A673 (cell line): ENCODE data around the gene ATRIP. TPM values are rescaled to one million over a fixed set of nuclear protein-coding genes. Genes with fewer than 3 reads are reported as not detected.

ENCODE experiments used
- BruUV-seq: library from RNA; stranded (reverse); fragments of 400-500 nt; replicated peaks from 2 replicates; lab custom pipeline; 2021; lab: Mats Ljungman, UMichigan
- CTCF ChIA-PET: fragments of 300-600 bp; sonication (Branson Sonifier 250); formaldehyde crosslinking; loops from one replicate; lab custom pipeline; 2022; ENCODE audit warnings: antibody characterized with exemption; lab: Charles Lee
- POLR2A ChIA-PET: fragments of 300-600 bp; sonication (Branson Sonifier 250); formaldehyde crosslinking; loops from one replicate; lab custom pipeline; 2022; ENCODE audit warnings: antibody characterized with exemption; ENCODE audit not compliant: low non-redundant PET; lab: Charles Lee
- DNase-seq: peaks from one replicate; pipeline ENCODE4 v3.0.0-alpha.2; 2015; ENCODE audit warnings: low spot score
- H3K27ac ChIP-seq: fragments of 200-600 bp; sonication (generic); 2 replicates; pipeline ENCODE4 v1.5.1; 2016; ENCODE audit warnings: mixed run types, low read depth, mild to moderate bottlenecking, mixed read lengths, antibody characterized with exemption, low read length; ENCODE audit not compliant: poor library complexity, severe bottlenecking
- H3K27me3 ChIP-seq: fragments of 200-600 bp; sonication (generic); replicated peaks from 2 replicates; pipeline ENCODE4 v1.6.1; 2017; ENCODE audit warnings: mixed run types, low read depth, mild to moderate bottlenecking, mixed read lengths, antibody characterized with exemption, low read length; ENCODE audit not compliant: insufficient read depth, poor library complexity
- H3K36me3 ChIP-seq: fragments of 200-600 bp; sonication (generic); 2 replicates; pipeline ENCODE4 v1.6.1; 2016; ENCODE audit warnings: mixed run types, mild to moderate bottlenecking, mixed read lengths, antibody characterized with exemption, low read length; ENCODE audit not compliant: insufficient read depth, poor library complexity, severe bottlenecking
- H3K4me1 ChIP-seq: fragments of 200-600 bp; sonication (generic); 2 replicates; pipeline ENCODE4 v1.6.1; 2017; ENCODE audit warnings: mixed run types, mild to moderate bottlenecking, mixed read lengths, antibody characterized with exemption, low read length; ENCODE audit not compliant: insufficient read depth, poor library complexity, severe bottlenecking
- H3K4me3 ChIP-seq: fragments of 200-600 bp; sonication (generic); 2 replicates; pipeline ENCODE4 v1.5.1; 2016; ENCODE audit warnings: low read depth, mixed run types, mild to moderate bottlenecking, mixed read lengths, low read length; ENCODE audit not compliant: poor library complexity, severe bottlenecking
- H3K9me3 ChIP-seq: fragments of 200-600 bp; sonication (generic); 2 replicates; pipeline ENCODE4 v1.6.1; 2016; ENCODE audit warnings: mixed run types, low read depth, mild to moderate bottlenecking, mixed read lengths, antibody characterized with exemption, low read length; ENCODE audit not compliant: poor library complexity, severe bottlenecking
- CTCF ChIP-seq: fragments of 300-800, 200-600 bp; sonication (generic); conservative IDR thresholded peaks from 2 replicates; pipeline ENCODE4 v1.5.1; 2017; ENCODE audit warnings: low read depth, mild to moderate bottlenecking, antibody characterized with exemption, low read length, moderate library complexity, mixed read lengths
- EZH2 ChIP-seq: fragments of 200-600 bp; sonication (generic); IDR thresholded peaks from 2 replicates; pipeline ENCODE4 v1.6.1; 2017; ENCODE audit warnings: borderline replicate concordance, low read depth, mild to moderate bottlenecking, mixed read lengths, antibody characterized with exemption, low read length; ENCODE audit not compliant: poor library complexity, severe bottlenecking
- intact Hi-C: fragments of 100-400 bp; cut with micrococcal nuclease; formaldehyde crosslinking; loops from one replicate; pipeline ENCODE4 v1.10.0; 2022; ENCODE audit not compliant: unreplicated experiment
- total RNA-seq: library from RNA; stranded (reverse); gene quantifications from 2 replicates; pipeline ENCODE4 v1.2.3, GENCODE V29; 2021

The ATRIP gene
- total RNA-seq, 1 experiment from 2014 or later = 9.7 TPM

DNA sequence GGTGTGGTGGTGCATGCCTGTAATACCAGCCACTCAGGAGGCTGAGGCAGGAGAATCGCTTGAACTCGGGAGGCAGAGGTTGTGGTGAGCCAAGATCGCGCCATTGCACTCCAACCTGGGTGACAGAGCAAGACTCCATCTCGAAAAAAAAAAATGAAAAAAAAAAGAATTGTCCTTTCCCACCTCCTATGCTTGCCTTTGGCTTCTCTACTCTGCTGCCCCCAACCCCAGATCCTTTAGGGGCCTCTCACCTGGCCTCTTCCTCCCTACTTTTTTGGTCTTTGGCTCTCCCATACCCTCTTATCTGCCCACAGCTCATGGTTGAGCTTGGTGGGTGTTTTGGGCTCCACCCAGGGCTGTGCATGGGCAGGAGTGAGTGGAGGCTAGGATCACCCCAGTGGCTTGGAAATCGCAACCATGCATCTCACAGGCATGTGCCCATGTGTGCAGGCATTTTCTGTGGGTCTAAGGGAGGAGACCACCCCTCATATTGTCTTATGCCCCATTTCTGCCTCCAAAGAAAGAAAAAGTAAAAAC is 59.5 kb downstream of the ATRIP start:
- POLR2A ChIA-PET = no interaction called here
- no peaks in the 10 kb centered on the region for H3K9me3 ChIP-seq
- CTCF ChIA-PET = no interaction called here
- intact Hi-C loops = no loop called here
- no peaks in the 10 kb centered on the region for H3K36me3 ChIP-seq
- H3K27me3 ChIP-seq = no peaks in the 10 kb centered on the region
- no peak for DNase-seq
- H3K4me1 ChIP-seq = peaks cover 5% of the 10 kb centered on the region
- no peak overlapping the region for H3K4me3 ChIP-seq
- no peak overlapping the region for H3K27ac ChIP-seq
- BruUV-seq = no TSS peak
- no peak for TF ChIP-seq CTCF
- no peak for TF ChIP-seq EZH2

- ChIA-PET POLR2A (no interaction called here), CTCF (no interaction called here)
- Histone ChIP-seq H3K4me1 (peaks cover 5% of the 10 kb centered on the region), H3K4me3 (no peak overlapping the region), H3K27ac (no peak overlapping the region), H3K36me3 (no peaks in the 10 kb centered on the region), H3K9me3 (no peaks in the 10 kb centered on the region), H3K27me3 (no peaks in the 10 kb centered on the region)
- no TSS peak for BruUV-seq
- peak; percentile 46 for TF ChIP-seq CTCF
- TF ChIP-seq EZH2 = no peak
- DNase-seq = peak; percentile 21
- intact Hi-C loops = no loop called here
Measured at GRCh38 chr3:48507256-48508061, 60.9 kb downstream of the ATRIP start.

DNA sequence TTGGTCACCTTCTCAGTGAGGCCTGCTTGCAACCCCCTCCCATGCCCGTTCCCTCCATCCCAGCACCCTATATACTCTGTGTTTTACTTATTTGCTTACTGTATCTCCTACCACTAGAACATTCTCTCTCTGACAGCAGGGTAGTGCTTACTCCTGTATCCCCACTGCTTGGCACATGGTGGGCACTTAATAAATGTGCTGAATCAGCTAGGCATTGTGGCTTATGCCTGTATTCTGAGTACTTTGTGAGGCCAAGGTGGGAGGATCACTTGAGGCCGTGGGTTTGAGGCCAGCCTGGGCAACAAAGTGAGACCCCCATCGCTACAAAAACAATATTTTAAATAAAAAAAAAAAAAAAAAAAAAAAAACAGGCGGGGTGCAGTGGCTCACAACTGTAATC is 65.0 kb downstream of the ATRIP start:
- CTCF ChIA-PET = no interaction called here
- POLR2A ChIA-PET = no interaction called here
- DNase-seq = no peak
- TF ChIP-seq EZH2 (no peak), CTCF (no peak)
- H3K27me3 ChIP-seq = no peaks in the 10 kb centered on the region
- H3K36me3 ChIP-seq = no peaks in the 10 kb centered on the region
- H3K4me3 ChIP-seq = no peak overlapping the region
- H3K4me1 ChIP-seq = no peaks in the 10 kb centered on the region
- no TSS peak for BruUV-seq
- H3K27ac ChIP-seq = no peak overlapping the region
- intact Hi-C loops = no loop called here
- H3K9me3 ChIP-seq = no peaks in the 10 kb centered on the region
